Mucosa of descending colon (tissue), 3 donors: ENCODE results near the gene RAI14. TPM values are rescaled to one million over a fixed set of nuclear protein-coding genes. Genes with fewer than 3 reads are reported as not detected.

Experiments used
- ATAC-seq: fragments of 200-7000 bp; cut with Tn5 transposase; one replicate; pipeline ENCODE4 v1.9.1; 2020; ENCODE audit warnings: mild to moderate bottlenecking, moderate library complexity
- DNase-seq, 3 donors: peaks; one replicate each; pipeline ENCODE4 v3.0.0-alpha.2; 2020
- H3K36me3 ChIP-seq: fragments of 200-600 bp; one replicate; pipeline ENCODE4 v1.8.0; 2021; ENCODE audit warnings: low read depth, mild to moderate bottlenecking
- H3K4me1 ChIP-seq: fragments of 200-600 bp; one replicate; pipeline ENCODE4 v1.8.0; 2021; ENCODE audit warnings: low read depth, mild to moderate bottlenecking
- H3K4me3 ChIP-seq: fragments of 200-600 bp; one replicate; pipeline ENCODE4 v1.8.0; 2021; ENCODE audit warnings: mild to moderate bottlenecking
- H3K9me3 ChIP-seq: fragments of 200-600 bp; one replicate; pipeline ENCODE4 v1.8.0; 2021; ENCODE audit warnings: mild to moderate bottlenecking
- CTCF ChIP-seq: fragments of 200-600 bp; IDR thresholded peaks from one replicate; pipeline ENCODE4 v1.8.0; 2022; ENCODE audit warnings: antibody characterized with exemption, mild to moderate bottlenecking
- intact Hi-C, 2 donors: fragments of 100-400 bp; cut with DNase I in 1 of 2; cut with micrococcal nuclease in 1 of 2; formaldehyde crosslinking; loops; one replicate each; pipeline versions ENCODE4 v1.11.0 to v1.11.1; 2022; cut with DNase I, micrococcal nuclease
- total RNA-seq, 3 donors: library from RNA; stranded (reverse); fragmentation: NEBNext Ultra II Directional in 2 of 3; extraction: Animal tissue kit (Norgen Biotek cat#: 25700) in 2 of 3; gene quantifications; one replicate each; pipeline versions ENCODE4 v1.2.1 to v1.2.4, GENCODE V29; 2021 to 2023
- donor health status: DM: no; HTN: no; CAD: no; lungs with moderate emphysema.
- donor health status: DM: no; HTN: no; CAD: no.
- donor health status: DM: no; HTN: yes; CAD: no.

Gene RAI14
- total RNA-seq, 3 donors from 2014 or later = 14.0 to 41.0 (median 23.4) TPM

- DNase-seq (no peak), ATAC-seq (no peak)
- H3K4me3 ChIP-seq = no peak overlapping the region
- no peaks in the 10 kb centered on the region for H3K9me3 ChIP-seq
- H3K4me1 ChIP-seq = peaks cover 4% of the 10 kb centered on the region
- intact Hi-C loops = no loop called here
- no peaks in the 10 kb centered on the region for H3K36me3 ChIP-seq
- TF ChIP-seq CTCF = no peak
Observed at GRCh38 chr5:34834794-34835089, 178.6 kb downstream of the RAI14 start.

- Histone ChIP-seq H3K4me1 (peaks cover 4% of the 10 kb centered on the region), H3K4me3 (no peak overlapping the region)
Observed at GRCh38 chr5:34835664-34836063, 179.5 kb downstream of the RAI14 start.

GRCh38 chr5:34838785-34839714 is 182.9 kb downstream of the RAI14 start, which contains the start of gene TTC23L:
TTC23L (plus strand) TSS chr5:34839164; CDS start chr5:34840672, 1,508 bp downstream.
- TF ChIP-seq CTCF = no peak
- Histone ChIP-seq H3K4me3 (peak within 1 kb of the TSS; percentile 48), H3K9me3 (no peaks in the 10 kb centered on the region), H3K4me1 (peaks cover 4% of the 10 kb centered on the region), H3K36me3 (no peaks in the 10 kb centered on the region)
- intact Hi-C loops = no loop called here
- ATAC-seq (peak; percentile 99), DNase-seq (peak; percentile 91 to 94 (median 93))

More at GRCh38 chr5:34835664-34836063, 179.5 kb downstream of the RAI14 start:
- ATAC-seq (no peak), DNase-seq (no peak)
- Histone ChIP-seq H3K9me3 (no peaks in the 10 kb centered on the region), H3K36me3 (no peaks in the 10 kb centered on the region)
- intact Hi-C loops = no loop called here
- no peak for TF ChIP-seq CTCF

GRCh38 chr5:34841816-34842215 is 185.7 kb downstream of the RAI14 start:
- DNase-seq (no peak), ATAC-seq (no peak)
- intact Hi-C loops = no loop called here
- Histone ChIP-seq H3K4me3 (no peak overlapping the region), H3K4me1 (peaks cover 4% of the 10 kb centered on the region), H3K36me3 (no peaks in the 10 kb centered on the region), H3K9me3 (no peaks in the 10 kb centered on the region)
- no peak for TF ChIP-seq CTCF

- no peak overlapping the region for H3K4me3 ChIP-seq
- no peak for TF ChIP-seq CTCF
Observed at GRCh38 chr5:34842554-34842953, 186.4 kb downstream of the RAI14 start.

More at GRCh38 chr5:34842554-34842953, 186.4 kb downstream of the RAI14 start:
- H3K9me3 ChIP-seq = no peaks in the 10 kb centered on the region
- ATAC-seq (no peak), DNase-seq (no peak)
- intact Hi-C loops = no loop called here
- no peaks in the 10 kb centered on the region for H3K36me3 ChIP-seq
- peaks cover 4% of the 10 kb centered on the region for H3K4me1 ChIP-seq
